Right hindlimb (tissue), 1 donor: ENCODE measurements around the gene CD320.
"Not testable (repeated sequence)": the region's sequence is repeated elsewhere in the genome, so short reads cannot be mapped to it uniquely, and the experiment has no call there.

ENCODE experiments used
- DNase-seq: peaks from one replicate; pipeline ENCODE4 v3.0.0-alpha.2; 2018

Gene CD320

GRCh38 chr19:8306235-8307054, 1.7 kb downstream of the CD320 start:
- no peak for DNase-seq

- DNase-seq: no peak
Observed at GRCh38 chr19:8305798-8306197, 2.4 kb downstream of the CD320 start.

GRCh38 chr19:8304841-8305621, 3.1 kb downstream of the CD320 start:
- DNase-seq: no peak

GRCh38 chr19:8302734-8303133, 5.4 kb downstream of the CD320 start:
- no peak for DNase-seq

- peak; percentile 64 for DNase-seq
Observed at GRCh38 chr19:8302357-8302691, 5.8 kb downstream of the CD320 start.

- DNase-seq: not testable (repeated sequence)
Observed at GRCh38 chr19:8291337-8291736, 16.8 kb downstream of the CD320 start.

- not testable (repeated sequence) for DNase-seq
Observed at GRCh38 chr19:8276508-8276907, 31.6 kb downstream of the CD320 start.

- DNase-seq: no peak
Observed at GRCh38 chr19:8269724-8270123, 38.4 kb downstream of the CD320 start.

GRCh38 chr19:8265872-8266271, 42.3 kb downstream of the CD320 start:
- no peak for DNase-seq

- DNase-seq: not testable (repeated sequence)
Observed at GRCh38 chr19:8264248-8264647, 43.9 kb downstream of the CD320 start.

GRCh38 chr19:8262431-8262830, 45.7 kb downstream of the CD320 start:
- no peak for DNase-seq

- DNase-seq: no peak
Observed at GRCh38 chr19:8261881-8262280, 46.3 kb downstream of the CD320 start.

GRCh38 chr19:8261347-8261746, 46.8 kb downstream of the CD320 start:
- no peak for DNase-seq

GRCh38 chr19:8259922-8260247, 48.3 kb downstream of the CD320 start:
- no peak for DNase-seq

GRCh38 chr19:8259142-8259921, 48.8 kb downstream of the CD320 start:
- DNase-seq: no peak

GRCh38 chr19:8257052-8257443, 51.1 kb downstream of the CD320 start:
- DNase-seq: no peak

GRCh38 chr19:8256276-8257051, 51.7 kb downstream of the CD320 start:
- no peak for DNase-seq

- DNase-seq: no peak
Observed at GRCh38 chr19:8255426-8256125, 52.6 kb downstream of the CD320 start.

GRCh38 chr19:8254286-8255001, 53.7 kb downstream of the CD320 start:
- DNase-seq: no peak

- no peak for DNase-seq
Observed at GRCh38 chr19:8253678-8254077, 54.5 kb downstream of the CD320 start.

GRCh38 chr19:8252922-8253589, 55.1 kb downstream of the CD320 start:
- peak; percentile 91 for DNase-seq
